Neural cell (in vitro differentiated cells): Measurements from ENCODE around the gene NPAS2.

ENCODE experiments used
- EP300 ChIP-seq: fragments of 450-650 bp; conservative IDR thresholded peaks from 2 replicates; pipeline ENCODE4 v1.6.1; 2014; ENCODE audit warnings: antibody characterized with exemption, mild to moderate bottlenecking, moderate library complexity; ENCODE audit not compliant: poor library complexity, severe bottlenecking
- EZH2 ChIP-seq: fragments of 200-600, 300-800 bp; shearing (Covaris generic), sonication (generic); IDR thresholded peaks from 2 replicates; pipeline ENCODE4 v1.6.1; 2014; ENCODE audit warnings: antibody characterized with exemption, low read length, borderline replicate concordance, mild to moderate bottlenecking; ENCODE audit not compliant: insufficient read depth, poor library complexity, severe bottlenecking
- MXI1 ChIP-seq: fragments of 450-650 bp; conservative IDR thresholded peaks from 2 replicates; pipeline ENCODE4 v1.6.1; 2014; ENCODE audit warnings: antibody characterized with exemption, mild to moderate bottlenecking; ENCODE audit not compliant: poor library complexity, severe bottlenecking
- POLR2AphosphoS5 ChIP-seq: IDR thresholded peaks from 2 replicates; pipeline ENCODE4 v1.6.1; 2012
- TAF1 ChIP-seq: IDR thresholded peaks from 2 replicates; pipeline ENCODE4 v1.6.1; 2012; ENCODE audit warnings: low read depth
- TF ChIP-seq, protein P1 (sequence below): fragments of 450-650 bp; IDR thresholded peaks from 2 replicates; pipeline ENCODE4 v1.5.1; 2014; ENCODE audit warnings: antibody characterized with exemption, mild to moderate bottlenecking, moderate library complexity; ENCODE audit not compliant: poor library complexity, severe bottlenecking
- TF ChIP-seq, protein P2 (sequence below): IDR thresholded peaks from 2 replicates; pipeline ENCODE4 v1.6.1; 2012; ENCODE audit warnings: borderline replicate concordance

DNA sequence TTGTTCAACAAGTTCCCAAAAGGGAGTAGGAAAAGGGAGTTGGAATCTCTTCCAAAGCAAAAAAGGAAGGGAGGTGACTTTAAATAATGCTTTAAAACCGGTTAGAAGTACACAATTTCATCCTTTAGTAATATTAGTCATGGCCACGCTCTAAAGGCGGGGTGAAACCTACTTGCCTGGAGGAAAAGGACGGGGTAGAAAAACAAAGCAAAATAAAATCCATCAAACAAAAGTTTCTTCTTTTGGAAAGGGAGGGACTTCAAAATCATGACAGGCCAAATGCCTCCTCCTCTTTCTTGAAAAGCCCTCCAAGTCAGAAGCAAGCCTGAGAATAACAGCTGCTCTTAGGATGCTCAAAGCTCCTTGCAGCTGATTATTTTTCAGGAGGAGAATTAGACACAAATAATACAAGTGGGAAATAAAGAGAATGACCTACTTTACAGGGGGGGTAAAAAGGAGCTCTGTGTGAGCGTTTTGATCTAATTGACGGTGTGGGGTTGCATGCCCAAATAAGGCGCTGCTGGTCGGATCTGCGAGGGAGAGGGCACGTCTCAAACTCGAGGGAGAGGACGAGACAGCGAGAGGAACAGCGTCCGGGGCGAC lies 1.8 kb upstream of the NPAS2 start:
- TF ChIP-seq, protein P1, sequence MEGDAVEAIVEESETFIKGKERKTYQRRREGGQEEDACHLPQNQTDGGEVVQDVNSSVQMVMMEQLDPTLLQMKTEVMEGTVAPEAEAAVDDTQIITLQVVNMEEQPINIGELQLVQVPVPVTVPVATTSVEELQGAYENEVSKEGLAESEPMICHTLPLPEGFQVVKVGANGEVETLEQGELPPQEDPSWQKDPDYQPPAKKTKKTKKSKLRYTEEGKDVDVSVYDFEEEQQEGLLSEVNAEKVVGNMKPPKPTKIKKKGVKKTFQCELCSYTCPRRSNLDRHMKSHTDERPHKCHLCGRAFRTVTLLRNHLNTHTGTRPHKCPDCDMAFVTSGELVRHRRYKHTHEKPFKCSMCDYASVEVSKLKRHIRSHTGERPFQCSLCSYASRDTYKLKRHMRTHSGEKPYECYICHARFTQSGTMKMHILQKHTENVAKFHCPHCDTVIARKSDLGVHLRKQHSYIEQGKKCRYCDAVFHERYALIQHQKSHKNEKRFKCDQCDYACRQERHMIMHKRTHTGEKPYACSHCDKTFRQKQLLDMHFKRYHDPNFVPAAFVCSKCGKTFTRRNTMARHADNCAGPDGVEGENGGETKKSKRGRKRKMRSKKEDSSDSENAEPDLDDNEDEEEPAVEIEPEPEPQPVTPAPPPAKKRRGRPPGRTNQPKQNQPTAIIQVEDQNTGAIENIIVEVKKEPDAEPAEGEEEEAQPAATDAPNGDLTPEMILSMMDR = no peak
- TF ChIP-seq EZH2 (no peak), TAF1 (no peak), EP300 (no peak), POLR2AphosphoS5 (no peak), MXI1 (no peak)
- TF ChIP-seq, protein P2, sequence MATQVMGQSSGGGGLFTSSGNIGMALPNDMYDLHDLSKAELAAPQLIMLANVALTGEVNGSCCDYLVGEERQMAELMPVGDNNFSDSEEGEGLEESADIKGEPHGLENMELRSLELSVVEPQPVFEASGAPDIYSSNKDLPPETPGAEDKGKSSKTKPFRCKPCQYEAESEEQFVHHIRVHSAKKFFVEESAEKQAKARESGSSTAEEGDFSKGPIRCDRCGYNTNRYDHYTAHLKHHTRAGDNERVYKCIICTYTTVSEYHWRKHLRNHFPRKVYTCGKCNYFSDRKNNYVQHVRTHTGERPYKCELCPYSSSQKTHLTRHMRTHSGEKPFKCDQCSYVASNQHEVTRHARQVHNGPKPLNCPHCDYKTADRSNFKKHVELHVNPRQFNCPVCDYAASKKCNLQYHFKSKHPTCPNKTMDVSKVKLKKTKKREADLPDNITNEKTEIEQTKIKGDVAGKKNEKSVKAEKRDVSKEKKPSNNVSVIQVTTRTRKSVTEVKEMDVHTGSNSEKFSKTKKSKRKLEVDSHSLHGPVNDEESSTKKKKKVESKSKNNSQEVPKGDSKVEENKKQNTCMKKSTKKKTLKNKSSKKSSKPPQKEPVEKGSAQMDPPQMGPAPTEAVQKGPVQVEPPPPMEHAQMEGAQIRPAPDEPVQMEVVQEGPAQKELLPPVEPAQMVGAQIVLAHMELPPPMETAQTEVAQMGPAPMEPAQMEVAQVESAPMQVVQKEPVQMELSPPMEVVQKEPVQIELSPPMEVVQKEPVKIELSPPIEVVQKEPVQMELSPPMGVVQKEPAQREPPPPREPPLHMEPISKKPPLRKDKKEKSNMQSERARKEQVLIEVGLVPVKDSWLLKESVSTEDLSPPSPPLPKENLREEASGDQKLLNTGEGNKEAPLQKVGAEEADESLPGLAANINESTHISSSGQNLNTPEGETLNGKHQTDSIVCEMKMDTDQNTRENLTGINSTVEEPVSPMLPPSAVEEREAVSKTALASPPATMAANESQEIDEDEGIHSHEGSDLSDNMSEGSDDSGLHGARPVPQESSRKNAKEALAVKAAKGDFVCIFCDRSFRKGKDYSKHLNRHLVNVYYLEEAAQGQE = no peak
